Measurements from ENCODE around the gene PRSS27. TPM values are rescaled to one million over a fixed set of nuclear protein-coding genes. Genes with fewer than 3 reads are reported as not detected.

PRSS27 gene
- total RNA-seq, 4 donors from 2014 or later: 0.82 to 3.0 (median 1.4) TPM

DNA sequence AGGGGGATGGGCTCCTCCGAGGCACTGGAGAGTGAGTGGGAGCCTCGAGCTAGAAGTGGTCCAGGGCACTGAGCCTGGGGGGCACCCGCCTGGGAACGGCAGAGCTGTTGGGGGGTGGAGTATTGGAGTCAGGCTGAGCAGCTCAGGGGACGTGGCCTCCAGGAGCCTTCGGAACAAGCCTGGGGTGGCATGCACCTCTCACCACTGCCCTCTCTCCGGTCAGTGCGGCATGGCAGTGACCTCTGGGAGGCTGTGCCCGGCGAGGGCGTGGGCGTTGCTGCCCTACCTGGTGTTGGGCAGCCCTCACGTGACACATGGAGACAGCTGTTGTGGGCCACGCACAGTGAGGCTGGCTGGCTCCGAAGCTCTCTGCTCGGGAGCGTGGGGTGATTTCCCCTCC, 13.9 kb downstream of the PRSS27 start:
- TF ChIP-seq, protein P1, sequence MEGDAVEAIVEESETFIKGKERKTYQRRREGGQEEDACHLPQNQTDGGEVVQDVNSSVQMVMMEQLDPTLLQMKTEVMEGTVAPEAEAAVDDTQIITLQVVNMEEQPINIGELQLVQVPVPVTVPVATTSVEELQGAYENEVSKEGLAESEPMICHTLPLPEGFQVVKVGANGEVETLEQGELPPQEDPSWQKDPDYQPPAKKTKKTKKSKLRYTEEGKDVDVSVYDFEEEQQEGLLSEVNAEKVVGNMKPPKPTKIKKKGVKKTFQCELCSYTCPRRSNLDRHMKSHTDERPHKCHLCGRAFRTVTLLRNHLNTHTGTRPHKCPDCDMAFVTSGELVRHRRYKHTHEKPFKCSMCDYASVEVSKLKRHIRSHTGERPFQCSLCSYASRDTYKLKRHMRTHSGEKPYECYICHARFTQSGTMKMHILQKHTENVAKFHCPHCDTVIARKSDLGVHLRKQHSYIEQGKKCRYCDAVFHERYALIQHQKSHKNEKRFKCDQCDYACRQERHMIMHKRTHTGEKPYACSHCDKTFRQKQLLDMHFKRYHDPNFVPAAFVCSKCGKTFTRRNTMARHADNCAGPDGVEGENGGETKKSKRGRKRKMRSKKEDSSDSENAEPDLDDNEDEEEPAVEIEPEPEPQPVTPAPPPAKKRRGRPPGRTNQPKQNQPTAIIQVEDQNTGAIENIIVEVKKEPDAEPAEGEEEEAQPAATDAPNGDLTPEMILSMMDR (IDR thresholded peaks at IDR 0.05; ENCODE audit: low read depth): no peak

GRCh38 chr16:2705351-2705750, 14.7 kb downstream of the PRSS27 start:
- TF ChIP-seq, protein P1 (IDR thresholded peaks at IDR 0.05; ENCODE audit: low read depth): no peak

DNA sequence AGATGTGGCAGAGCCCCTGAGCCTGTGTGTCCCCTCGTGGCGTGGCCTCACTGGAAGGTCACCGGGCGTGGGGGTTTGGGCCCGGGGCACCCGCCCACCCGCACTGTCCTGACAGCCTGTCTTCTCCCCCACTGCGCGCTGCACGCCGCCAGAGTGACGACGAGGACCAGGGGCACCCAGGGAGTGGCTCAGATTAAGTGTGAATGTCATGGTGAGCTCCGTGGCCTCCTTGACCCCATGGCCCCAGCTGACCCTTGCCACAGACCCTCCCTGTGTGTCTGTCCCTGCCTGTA, 15.1 kb downstream of the PRSS27 start:
- TF ChIP-seq, protein P1 (IDR thresholded peaks at IDR 0.05; ENCODE audit: low read depth): no peak

- TF ChIP-seq, protein P1 (IDR thresholded peaks at IDR 0.05; ENCODE audit: low read depth): no peak
Observed at GRCh38 chr16:2704166-2704982, 15.7 kb downstream of the PRSS27 start.

DNA sequence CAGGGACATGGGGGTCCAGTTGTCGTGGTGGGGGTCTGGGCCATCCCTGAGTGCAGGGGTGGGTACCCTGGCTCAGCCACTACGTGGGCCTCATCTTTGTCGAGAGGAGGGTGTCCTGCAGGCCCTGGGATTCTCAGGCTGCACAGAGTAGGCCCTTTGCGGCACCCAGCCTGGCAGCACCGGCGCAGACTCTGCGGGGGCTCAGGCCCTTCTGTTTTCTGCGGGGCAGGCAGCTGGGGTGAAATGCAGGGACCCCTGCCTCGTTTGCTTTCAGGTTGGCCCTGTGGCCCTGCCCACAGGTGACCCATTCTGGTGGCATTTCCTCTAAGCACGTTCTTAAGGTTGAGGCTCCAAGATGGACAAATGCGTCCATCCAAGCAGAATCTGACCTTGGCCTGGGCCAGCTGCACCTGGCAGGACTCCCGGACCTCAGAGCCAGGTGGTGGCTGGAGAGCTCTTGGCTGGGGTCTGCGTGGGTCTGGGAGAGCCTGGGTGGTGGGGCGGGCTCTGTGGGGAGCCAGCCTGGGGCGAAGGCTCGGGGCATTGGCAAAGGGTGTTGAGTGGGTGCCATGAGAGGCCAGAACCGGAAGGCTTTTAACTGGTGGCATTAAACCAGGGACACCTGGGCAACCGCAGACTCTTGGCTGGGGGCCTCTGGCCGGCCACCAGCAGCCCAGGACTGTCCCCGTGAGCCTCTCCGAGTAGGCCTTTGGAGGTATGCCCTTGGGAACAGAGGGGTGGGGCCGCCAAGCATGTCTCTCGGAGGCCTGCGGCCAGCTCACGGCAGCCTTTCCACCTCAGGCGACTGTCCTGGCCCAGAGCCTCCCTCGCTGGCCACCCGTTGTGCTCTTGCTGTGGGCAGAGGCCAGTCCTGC, 16.9 kb downstream of the PRSS27 start:
- TF ChIP-seq, protein P1 (IDR thresholded peaks at IDR 0.05; ENCODE audit: low read depth): no peak

DNA sequence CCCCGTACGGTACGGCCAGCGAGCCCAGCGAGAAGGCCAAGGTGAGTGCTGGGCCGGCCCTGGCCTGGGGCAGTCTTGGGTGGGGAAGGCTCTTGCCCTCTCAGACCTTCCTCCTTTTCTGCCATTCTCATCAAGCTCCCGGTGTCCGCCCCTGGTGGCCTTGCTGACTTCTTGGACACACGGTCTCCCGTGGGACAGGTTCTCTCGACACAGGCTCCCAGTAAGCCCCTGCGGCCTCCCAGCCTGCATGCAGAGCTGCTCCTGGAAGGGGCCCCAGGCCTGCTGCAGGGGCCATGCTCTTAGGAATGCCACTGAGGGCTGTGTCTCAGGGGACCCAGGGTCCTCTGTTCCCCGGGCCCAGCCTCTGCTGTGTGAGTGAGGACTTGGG, 17.6 kb downstream of the PRSS27 start:
- TF ChIP-seq, protein P1 (IDR thresholded peaks at IDR 0.05; ENCODE audit: low read depth): no peak

- TF ChIP-seq, protein P1 (IDR thresholded peaks at IDR 0.05; ENCODE audit: low read depth): no peak
Observed at GRCh38 chr16:2701713-2702437, 18.1 kb downstream of the PRSS27 start.

Data from subcutaneous adipose tissue (tissue), 4 donors.